Measurements from ENCODE around the gene BMPR2. TPM values are rescaled to one million over a fixed set of nuclear protein-coding genes. Genes with fewer than 3 reads are reported as not detected.
A peak's percentile ranks its signal among the peaks of the same experiment; 100 is the strongest.

Gene BMPR2
- total and polyA plus RNA-seq, 2 of the 4 experiments (the other 2 are of a cell fraction) = 17.0 to 30.1 TPM

DNA sequence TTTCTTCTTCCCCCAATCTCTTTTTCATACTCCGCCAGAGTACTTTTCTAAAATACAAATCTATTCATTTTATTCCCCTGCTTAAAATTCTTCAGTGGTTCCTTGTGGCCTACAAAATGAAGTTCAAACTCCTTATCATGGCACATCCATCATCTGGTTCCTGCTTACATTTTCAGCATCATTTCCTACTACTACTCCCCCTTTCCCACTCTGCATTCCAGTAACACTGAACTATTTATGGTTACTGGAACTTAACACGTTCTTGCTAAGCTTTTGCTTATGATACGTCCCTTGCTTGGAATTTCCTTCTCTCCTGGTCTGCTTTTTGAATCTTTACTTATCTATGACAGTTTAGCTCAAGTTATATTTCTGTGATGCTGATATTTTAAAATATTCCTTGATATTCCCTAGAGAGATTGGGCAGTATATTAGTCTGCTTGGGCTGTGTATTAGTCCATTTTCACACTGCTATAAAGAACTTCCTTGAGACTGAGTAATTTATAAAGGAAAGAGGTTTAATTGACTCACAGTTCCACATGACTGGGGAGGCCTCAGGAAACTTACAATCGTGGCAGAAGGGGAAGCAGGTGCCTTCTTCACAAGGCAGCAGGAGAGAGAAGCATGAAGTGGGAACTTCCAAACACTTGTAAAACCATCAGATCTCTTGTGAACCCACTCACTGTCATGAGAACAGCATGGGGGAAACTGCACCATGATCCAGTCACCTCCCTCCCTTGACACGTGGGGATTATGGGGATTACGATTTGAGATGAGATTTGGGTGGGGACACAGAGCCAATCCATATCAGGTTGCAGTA is 53.2 kb downstream of the BMPR2 start:
- in situ Hi-C loops (cut with MboI; ENCODE audit: low sequenced_read_pairs) = no loop called here
- Histone ChIP-seq H3K4me3 (ENCODE audit: insufficient read depth, low read depth, low read length) (no peak overlapping the region), H2AK9ac (replicated peaks; ENCODE audit: low read depth, low read length, poor library complexity) (no peak overlapping the region), H2BK5ac (ENCODE audit: low read depth, low read length, poor library complexity, severe bottlenecking) (peak overlapping the region; percentile 95), H3K27me3 (ENCODE audit: control insufficient read depth, insufficient read depth, low read length) (no peaks in the 10 kb centered on the region), H2BK20ac (ENCODE audit: low read depth, low read length) (peak overlapping the region; percentile 89), H2BK120ac (ENCODE audit: low read depth, low read length) (peak overlapping the region; percentile 89), H3K27ac (ENCODE audit: insufficient read depth, low read length) (peak overlapping the region; percentile 99), H2AK5ac (ENCODE audit: low read depth, low read length) (peak overlapping the region; percentile 98), H3K4me2 (ENCODE audit: low read depth, low read length) (peak overlapping the region; percentile 21), H2BK15ac (ENCODE audit: low read depth, low read length) (peak overlapping the region; percentile 89; the same call in 2 of the 3 replicates), H3K9me1 (ENCODE audit: insufficient read depth, low read length) (peaks cover 14% of the 10 kb centered on the region), H4K20me1 (ENCODE audit: insufficient read depth, low read length) (peaks cover 12% of the 10 kb centered on the region), H4K5ac (ENCODE audit: low read depth, low read length) (peak overlapping the region; percentile 21), H3K9ac (ENCODE audit: low read depth, low read length) (peak overlapping the region; percentile 16; the same call in 1 of the 2 replicates), H4K91ac (ENCODE audit: insufficient read depth, low read depth, low read length) (peak overlapping the region; percentile 71), H3K36me3 (ENCODE audit: control insufficient read depth, insufficient read depth, low read length) (no peaks in the 10 kb centered on the region), H3K9me3 (ENCODE audit: control insufficient read depth, insufficient read depth, low read length) (no peaks in the 10 kb centered on the region), H2AFZ (replicated peaks; ENCODE audit: low read length, poor library complexity) (no peak overlapping the region), H3K4me1 (ENCODE audit: control insufficient read depth, insufficient read depth, low read length) (peaks cover 13% of the 10 kb centered on the region), H3K14ac (replicated peaks; ENCODE audit: low read depth, low read length) (peak overlapping the region; percentile 74), H3K4ac (ENCODE audit: low read depth, low read length) (peak overlapping the region; percentile 92), H3K79me1 (ENCODE audit: low read depth in 1 of 2, low read length in 2 of 2) (peaks cover 24 to 61% of the 10 kb centered on the region in 2 experiments), H3K56ac (ENCODE audit: extremely low read depth, insufficient read depth, low read length) (peak overlapping the region; percentile 71; the same call in 1 of the 2 replicates), H3K23ac (ENCODE audit: low read depth, low read length) (peak overlapping the region; percentile 50; the same call in 1 of the 2 replicates), H3K18ac (ENCODE audit: low read depth, low read length) (peak overlapping the region; percentile 66), H4K8ac (ENCODE audit: low read depth in 2 of 2, low read length in 2 of 2) (peak overlapping the region; percentile 36 to 79; a peak in 3 of 4 replicates)
- dilution Hi-C loops (cut with HindIII; ENCODE audit: low sequenced_read_pairs, unreplicated experiment) = no loop called here
- ATAC-seq (ENCODE audit: low read depth) = peak; percentile 87
- ChIA-PET CTCF (no interaction called here), POLR2A (ENCODE audit: unreplicated experiment) (no interaction called here)
- 71 to 100% methylated on average over 1 of the region's 6 CpGs for WGBS, 2 experiments (ENCODE audit: extremely low coverage in 2 of 2, insufficient read length in 1 of 2)
- intact Hi-C loops (cut with micrococcal nuclease) = loop anchor here (5.0 kb wide), 1 partner anchor 52 kb away; the partner anchor contains the start of gene BMPR2
- TF ChIP-seq BHLHE40 (IDR thresholded peaks at IDR 0.05; ENCODE audit: low read depth, low read length) (peak; percentile 44; the same call in 1 of the 2 replicates), CHD1 (IDR thresholded peaks at IDR 0.05; ENCODE audit: low read depth, low read length) (no peak)
- DNase-seq = peak; percentile 93
- BruUV-seq (replicated peaks) = no TSS peak
